Measurements from ENCODE around the gene EIF4ENIF1.
"Not testable (repeated sequence)": the region's sequence is repeated elsewhere in the genome, so short reads cannot be mapped to it uniquely, and the experiment has no call there.

EIF4ENIF1 gene

GRCh38 chr22:31442768-31443489 is 46.7 kb downstream of the EIF4ENIF1 start:
- DNase-seq = no peak

DNA sequence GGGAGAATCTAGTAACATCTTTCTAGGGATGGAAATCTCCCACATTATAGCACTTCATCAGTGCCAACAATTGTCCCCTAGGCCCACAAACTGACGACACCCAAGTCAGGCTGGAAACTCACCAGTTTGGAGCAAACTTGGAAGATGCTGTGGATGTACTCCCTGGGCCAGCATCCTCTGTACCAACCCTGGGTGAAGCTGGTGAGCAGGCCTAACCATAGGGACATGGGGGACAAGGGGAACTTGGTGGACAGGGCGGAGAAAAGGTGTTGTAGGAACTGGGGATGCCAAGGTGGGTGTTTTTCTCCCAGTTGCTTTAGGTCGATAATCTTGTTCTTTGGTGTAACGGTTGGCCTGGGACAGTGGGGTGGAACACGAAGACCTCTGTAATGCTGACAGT is 48.0 kb downstream of the EIF4ENIF1 start:
- DNase-seq = no peak

DNA sequence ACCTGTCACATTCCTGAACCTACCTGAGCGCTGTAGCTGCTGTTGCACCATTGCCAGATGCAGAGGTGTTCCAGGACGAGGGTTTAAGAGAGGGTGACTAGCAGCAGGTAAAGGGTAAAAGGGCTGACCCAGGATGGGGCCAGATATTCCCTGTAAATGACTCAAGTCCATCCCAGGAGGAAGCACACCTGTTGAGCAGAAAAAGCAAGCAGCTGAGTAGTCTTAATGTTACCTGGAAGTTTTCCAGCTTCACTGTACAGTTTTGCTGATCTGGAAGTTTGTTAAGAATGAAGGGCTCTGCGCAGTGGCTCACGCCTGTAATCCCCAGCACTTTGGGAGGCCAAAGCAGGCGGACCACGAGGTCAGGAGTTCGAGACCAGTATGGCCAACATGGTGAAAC is 49.0 kb downstream of the EIF4ENIF1 start:
- DNase-seq = no peak

DNA sequence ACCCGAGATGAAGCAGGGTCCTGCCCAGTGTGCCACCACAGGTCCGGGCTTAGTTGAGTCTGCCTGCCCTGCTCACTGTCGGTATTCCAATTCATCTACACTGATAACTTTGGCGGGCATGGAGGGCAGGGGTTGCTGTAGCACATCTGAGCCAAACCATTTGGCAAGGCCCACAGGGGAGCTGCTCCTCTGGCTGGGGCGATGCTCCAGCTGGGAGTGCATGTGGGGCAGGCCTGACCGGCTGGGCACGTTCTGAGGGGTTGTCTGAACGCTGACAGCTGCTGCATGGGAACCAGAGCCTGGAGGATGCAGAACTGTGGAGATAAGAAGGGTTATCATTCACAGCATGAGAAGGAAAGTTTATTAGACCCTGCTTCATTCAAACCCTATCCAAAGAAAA is 49.8 kb downstream of the EIF4ENIF1 start:
- no peak for DNase-seq

- no peak for DNase-seq
Measured at GRCh38 chr22:31436132-31436531, 53.5 kb downstream of the EIF4ENIF1 start.

DNA sequence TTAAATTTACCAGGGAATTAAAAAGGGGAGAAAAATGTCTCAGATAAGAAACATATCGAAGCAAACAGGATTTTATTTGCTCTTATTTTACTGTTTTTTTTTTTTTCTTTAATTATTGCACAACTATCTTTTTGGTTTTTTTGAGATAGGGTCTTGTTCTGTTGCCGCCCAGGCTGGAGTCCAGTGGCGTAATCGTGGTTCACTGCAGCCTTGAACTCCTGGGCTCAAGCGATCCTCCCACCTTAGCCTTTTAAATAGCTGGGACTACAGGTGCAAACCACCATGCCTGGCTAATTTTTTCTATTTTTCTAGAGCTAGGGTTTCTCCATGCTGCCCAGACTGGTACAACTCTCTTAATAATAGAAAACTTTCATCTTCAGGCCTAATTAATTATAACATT is 57.7 kb downstream of the EIF4ENIF1 start:
- DNase-seq = no peak

- no peak for DNase-seq
Measured at GRCh38 chr22:31425331-31426050, 64.2 kb downstream of the EIF4ENIF1 start.

- DNase-seq = not testable (repeated sequence)
Measured at GRCh38 chr22:31402350-31402749, 87.3 kb downstream of the EIF4ENIF1 start.

GRCh38 chr22:31400023-31400397 is 89.6 kb downstream of the EIF4ENIF1 start:
- DNase-seq = peak; percentile 10

DNA sequence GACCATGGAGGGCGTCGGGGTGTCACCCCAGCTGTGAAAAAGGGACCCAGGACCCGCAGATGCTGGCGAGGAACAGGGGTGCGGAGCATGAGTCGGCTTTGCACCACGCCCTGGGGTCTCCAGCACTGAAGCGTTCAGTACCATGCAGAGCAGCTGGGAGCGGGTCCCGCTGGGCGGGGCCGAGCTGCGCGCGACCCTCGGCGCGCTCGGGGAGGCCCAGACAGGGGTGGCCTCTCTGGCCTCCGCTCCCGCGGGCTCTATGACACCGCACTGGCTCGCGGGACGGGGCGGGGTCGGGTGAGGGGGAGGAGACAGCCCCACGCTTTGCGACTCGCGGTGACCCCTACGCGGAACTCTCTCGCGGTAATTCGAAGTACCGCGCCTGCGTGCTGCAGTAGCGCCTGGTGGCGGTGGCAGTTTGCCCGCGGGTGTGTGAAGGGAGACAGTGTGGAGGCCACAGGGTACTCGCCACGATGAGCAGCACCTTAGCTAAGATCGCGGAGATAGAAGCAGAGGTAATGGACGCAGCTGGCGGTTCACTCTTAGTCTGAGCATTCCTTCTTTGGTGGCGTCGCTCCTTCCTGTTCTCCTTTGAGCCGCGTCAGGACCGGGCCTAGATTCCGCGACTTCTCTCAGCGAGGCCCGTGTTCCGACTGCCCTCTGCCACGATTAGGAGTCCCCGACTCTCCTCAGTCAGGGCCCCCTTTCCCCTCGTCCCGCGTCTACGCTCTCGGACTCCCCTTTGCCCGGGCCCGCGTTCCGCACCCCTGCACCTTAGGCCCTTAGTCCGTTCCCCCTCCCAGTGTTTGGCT is 90.2 kb downstream of the EIF4ENIF1 start, which contains the start of gene DRG1:
Gene DRG1 (plus strand): TSS at position 394 of the 812 bp plus-strand sequence. CDS start 80 bp downstream, at position 474.
- DNase-seq = peak; percentile 98

- DNase-seq = no peak
Measured at GRCh38 chr22:31398231-31398630, 91.4 kb downstream of the EIF4ENIF1 start.

DNA sequence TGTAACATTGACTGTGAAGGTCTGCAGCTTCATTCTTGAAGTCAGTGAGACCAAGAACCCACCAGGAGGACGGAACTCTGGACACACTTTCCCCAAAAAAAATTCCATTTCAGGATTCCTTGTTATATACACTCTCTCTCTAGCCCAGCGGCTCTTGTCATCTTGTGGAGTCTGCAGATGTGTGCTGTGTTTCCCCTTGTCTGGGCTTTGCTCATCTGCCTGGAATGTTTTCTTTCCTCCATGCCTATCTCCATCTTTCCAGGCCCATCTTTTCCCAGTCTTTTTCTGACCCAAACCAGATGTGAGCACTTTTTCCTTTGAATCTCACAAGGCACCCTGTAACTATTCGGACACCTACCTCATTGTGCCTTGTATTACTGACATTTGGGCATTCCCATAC is 95.3 kb downstream of the EIF4ENIF1 start:
- DNase-seq = no peak

DNA sequence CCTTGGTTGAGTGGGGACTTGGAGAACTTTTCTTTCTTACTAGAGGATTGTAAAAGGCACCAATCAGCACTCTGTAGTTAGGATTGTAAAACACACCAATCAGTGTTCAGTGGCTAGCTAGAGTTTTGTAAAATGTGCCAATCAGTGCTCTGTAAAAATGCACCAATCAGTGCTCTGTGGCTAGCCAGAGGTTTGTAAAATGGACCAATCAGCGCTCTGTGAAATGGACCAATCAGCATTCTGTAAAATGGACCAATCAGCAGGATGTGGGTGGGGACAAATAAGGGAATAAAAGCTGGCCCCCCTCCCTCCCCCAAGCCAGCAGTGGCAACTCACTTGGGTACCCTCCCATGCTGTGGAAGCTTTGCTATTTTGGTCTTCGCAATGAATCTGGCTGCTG is 95.7 kb downstream of the EIF4ENIF1 start:
- no peak for DNase-seq
